Liver (tissue), 9 donors: ENCODE measurements around the gene CACNG4. TPM values are rescaled to one million over a fixed set of nuclear protein-coding genes. Genes with fewer than 3 reads are reported as not detected.

Experiments
- DNase-seq: peaks from one replicate; pipeline ENCODE4 v3.0.0-alpha.2; 2017; ENCODE audit warnings: low spot score
- H3K27ac ChIP-seq, 2 donors: one replicate each; pipeline ENCODE4 v1.7.0; 2013; ENCODE audit warnings: inconsistent platforms in 2 of 2, low read length in 2 of 2, control low read depth in 1 of 2, low read depth in 1 of 2, mild to moderate bottlenecking in 1 of 2
- H3K27me3 ChIP-seq, 4 donors: one replicate each; pipeline versions ENCODE4 v1.6.1 to v1.7.0; 2013; ENCODE audit warnings: low read length in 3 of 4, inconsistent platforms in 1 of 4, mild to moderate bottlenecking in 1 of 4, moderate library complexity in 1 of 4; ENCODE audit not compliant: control insufficient read depth in 4 of 4, insufficient read depth in 4 of 4
- H3K36me3 ChIP-seq, 4 donors: one replicate each; pipeline versions ENCODE4 v1.6.1 to v1.7.0; 2013; ENCODE audit warnings: low read length in 3 of 4, mild to moderate bottlenecking in 3 of 4, low read depth in 1 of 4, moderate library complexity in 1 of 4; ENCODE audit not compliant: control insufficient read depth in 4 of 4, insufficient read depth in 3 of 4
- H3K4me1 ChIP-seq, 4 donors: one replicate each; pipeline versions ENCODE4 v1.6.1 to v1.7.0; 2013; ENCODE audit warnings: low read length in 3 of 4, mild to moderate bottlenecking in 3 of 4, moderate library complexity in 1 of 4; ENCODE audit not compliant: control insufficient read depth in 4 of 4, insufficient read depth in 4 of 4
- H3K4me3 ChIP-seq, 3 donors: one replicate each; pipeline versions ENCODE4 v1.6.1 to v1.7.0; 2013; ENCODE audit warnings: low read length in 3 of 3, control low read depth in 1 of 3, low read depth in 1 of 3, mild to moderate bottlenecking in 1 of 3
- H3K9ac ChIP-seq, 2 donors: one replicate each; pipeline ENCODE4 v1.7.0; 2013; ENCODE audit warnings: low read length in 2 of 2, mild to moderate bottlenecking in 2 of 2, moderate library complexity in 2 of 2, control low read depth in 1 of 2, low read depth in 1 of 2
- H3K9me3 ChIP-seq, 4 donors: one replicate each; pipeline versions ENCODE4 v1.6.1 to v1.7.0; 2013; ENCODE audit warnings: low read length in 3 of 4; ENCODE audit not compliant: control insufficient read depth in 4 of 4
- FOXA1 ChIP-seq: IDR thresholded peaks from 2 replicates; pipeline ENCODE4 v1.6.1; 2016; ENCODE audit warnings: antibody characterized with exemption
- FOXA2 ChIP-seq: IDR thresholded peaks from 2 replicates; pipeline ENCODE4 v1.6.1; 2016; ENCODE audit warnings: antibody characterized with exemption
- HNF4A ChIP-seq, 2 donors: conservative IDR thresholded peaks; 2 replicates each; pipeline ENCODE4 v1.6.1; 2016; ENCODE audit warnings: antibody characterized with exemption in 2 of 2, mild to moderate bottlenecking in 2 of 2
- HNF4G ChIP-seq: IDR thresholded peaks from 2 replicates; pipeline ENCODE4 v1.6.1; 2016; ENCODE audit warnings: antibody characterized with exemption
- JUND ChIP-seq, 2 donors: IDR thresholded peaks; 2 replicates each; pipeline ENCODE4 v1.6.1; 2016; ENCODE audit warnings: antibody characterized with exemption in 2 of 2
- NR2F2 ChIP-seq: IDR thresholded peaks from 2 replicates; pipeline ENCODE4 v1.6.1; 2016; ENCODE audit warnings: antibody characterized with exemption
- RAD21 ChIP-seq, 2 donors: IDR thresholded peaks; 2 replicates each; pipeline ENCODE4 v1.6.1; 2016; ENCODE audit warnings: antibody characterized with exemption in 2 of 2, mild to moderate bottlenecking in 2 of 2
- RXRA ChIP-seq, 2 donors: IDR thresholded peaks; 2 replicates each; pipeline ENCODE4 v1.6.1; 2017 to 2018; ENCODE audit warnings: antibody characterized with exemption in 2 of 2, mild to moderate bottlenecking in 1 of 2
- SP1 ChIP-seq: IDR thresholded peaks from 2 replicates; pipeline ENCODE4 v1.6.1; 2018; ENCODE audit warnings: antibody characterized with exemption, mild to moderate bottlenecking
- TAF1 ChIP-seq: conservative IDR thresholded peaks from 2 replicates; pipeline ENCODE4 v1.6.1; 2016; ENCODE audit warnings: antibody characterized with exemption, mild to moderate bottlenecking
- YY1 ChIP-seq: IDR thresholded peaks from 2 replicates; pipeline ENCODE4 v1.6.1; 2016; ENCODE audit warnings: antibody characterized with exemption, mild to moderate bottlenecking
- WGBS: extraction: QIAGEN DNeasy Blood & Tissue Kit; methylation state at CpG from one replicate; pipeline ENCODE4 v1.1.7; 2013; 5-methylcytosine and 5-hydroxymethylcytosine counted together
- polyA plus RNA-seq, 2 donors: library from polyadenylated mRNA; stranded (reverse) in 1 of 2; unstranded in 1 of 2; fragments of 200-250 nt in 1 of 2; fragments of >200 nt in 1 of 2; fragmentation: Nextera tagmentation in 1 of 2; extraction: Ambion mirVana in 1 of 2; gene quantifications; one replicate each; pipeline versions ENCODE4 v1.2.1 to v1.2.3, GENCODE V29; 2013 to 2015
- total RNA-seq, 2 donors: library from RNA; depleted of rRNA; stranded (reverse); fragments of >200 nt; gene quantifications; one replicate each; pipeline ENCODE4 v1.2.3, GENCODE V29; 2014
- TF ChIP-seq, protein P1 (sequence below): IDR thresholded peaks from 2 replicates; pipeline ENCODE4 v1.6.1; 2016; ENCODE audit warnings: antibody characterized with exemption, mild to moderate bottlenecking
- TF ChIP-seq, protein P2 (sequence below): IDR thresholded peaks from 2 replicates; pipeline ENCODE4 v1.6.1; 2016; ENCODE audit warnings: antibody characterized with exemption
- TF ChIP-seq, protein P3 (sequence below): IDR thresholded peaks from 2 replicates; pipeline ENCODE4 v1.6.1; 2016; ENCODE audit warnings: antibody characterized with exemption
- TF ChIP-seq, protein P4 (sequence below): IDR thresholded peaks from 2 replicates; pipeline ENCODE4 v1.6.1; 2016; ENCODE audit warnings: antibody characterized with exemption
- TF ChIP-seq, protein P5 (sequence below): fragments of 150-350 bp; IDR thresholded peaks from 2 replicates; pipeline ENCODE4 v1.5.1; 2017; ENCODE audit warnings: improper control_type of control experiment, low read depth, low read length; ENCODE audit not compliant: missing input control
- donor health status: healthy.
- donor health status: healthy.
- donor health status: healthy.
- donor health status: healthy.
- donor health status: healthy.

The CACNG4 gene
- total and polyA plus RNA-seq, 4 donors, result 0.02 to 0.09 (median 0.08) TPM; not detected in 1

DNA sequence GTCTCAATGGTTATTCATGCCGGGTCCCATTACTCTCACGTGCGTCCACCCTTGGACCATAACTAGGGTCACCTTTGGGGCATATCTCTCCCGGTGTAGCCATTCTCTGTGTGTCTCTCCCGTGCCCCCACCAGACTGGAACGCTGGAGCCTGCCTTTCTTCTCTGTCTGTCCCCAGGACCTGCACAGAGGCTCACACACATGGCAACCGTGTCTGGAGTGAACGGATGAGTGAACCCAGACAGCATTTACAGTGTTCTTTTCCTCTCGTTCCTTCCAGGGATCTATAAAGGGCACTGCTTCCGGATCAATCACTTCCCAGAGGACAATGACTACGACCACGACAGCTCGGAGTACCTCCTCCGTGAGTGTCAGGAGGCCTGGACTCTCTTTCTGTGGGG is 53.4 kb downstream of the CACNG4 start:
- H3K36me3 ChIP-seq, result no peaks in the 10 kb centered on the region
- TF ChIP-seq YY1 (no peak), SP1 (no peak), JUND (IDR thresholded peaks at IDR 0.05) (no peak), HNF4A (conservative IDR thresholded peaks at IDR 0.05) (no peak)
- TF ChIP-seq, protein P1, sequence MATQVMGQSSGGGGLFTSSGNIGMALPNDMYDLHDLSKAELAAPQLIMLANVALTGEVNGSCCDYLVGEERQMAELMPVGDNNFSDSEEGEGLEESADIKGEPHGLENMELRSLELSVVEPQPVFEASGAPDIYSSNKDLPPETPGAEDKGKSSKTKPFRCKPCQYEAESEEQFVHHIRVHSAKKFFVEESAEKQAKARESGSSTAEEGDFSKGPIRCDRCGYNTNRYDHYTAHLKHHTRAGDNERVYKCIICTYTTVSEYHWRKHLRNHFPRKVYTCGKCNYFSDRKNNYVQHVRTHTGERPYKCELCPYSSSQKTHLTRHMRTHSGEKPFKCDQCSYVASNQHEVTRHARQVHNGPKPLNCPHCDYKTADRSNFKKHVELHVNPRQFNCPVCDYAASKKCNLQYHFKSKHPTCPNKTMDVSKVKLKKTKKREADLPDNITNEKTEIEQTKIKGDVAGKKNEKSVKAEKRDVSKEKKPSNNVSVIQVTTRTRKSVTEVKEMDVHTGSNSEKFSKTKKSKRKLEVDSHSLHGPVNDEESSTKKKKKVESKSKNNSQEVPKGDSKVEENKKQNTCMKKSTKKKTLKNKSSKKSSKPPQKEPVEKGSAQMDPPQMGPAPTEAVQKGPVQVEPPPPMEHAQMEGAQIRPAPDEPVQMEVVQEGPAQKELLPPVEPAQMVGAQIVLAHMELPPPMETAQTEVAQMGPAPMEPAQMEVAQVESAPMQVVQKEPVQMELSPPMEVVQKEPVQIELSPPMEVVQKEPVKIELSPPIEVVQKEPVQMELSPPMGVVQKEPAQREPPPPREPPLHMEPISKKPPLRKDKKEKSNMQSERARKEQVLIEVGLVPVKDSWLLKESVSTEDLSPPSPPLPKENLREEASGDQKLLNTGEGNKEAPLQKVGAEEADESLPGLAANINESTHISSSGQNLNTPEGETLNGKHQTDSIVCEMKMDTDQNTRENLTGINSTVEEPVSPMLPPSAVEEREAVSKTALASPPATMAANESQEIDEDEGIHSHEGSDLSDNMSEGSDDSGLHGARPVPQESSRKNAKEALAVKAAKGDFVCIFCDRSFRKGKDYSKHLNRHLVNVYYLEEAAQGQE, result no peak
- TF ChIP-seq, protein P2, sequence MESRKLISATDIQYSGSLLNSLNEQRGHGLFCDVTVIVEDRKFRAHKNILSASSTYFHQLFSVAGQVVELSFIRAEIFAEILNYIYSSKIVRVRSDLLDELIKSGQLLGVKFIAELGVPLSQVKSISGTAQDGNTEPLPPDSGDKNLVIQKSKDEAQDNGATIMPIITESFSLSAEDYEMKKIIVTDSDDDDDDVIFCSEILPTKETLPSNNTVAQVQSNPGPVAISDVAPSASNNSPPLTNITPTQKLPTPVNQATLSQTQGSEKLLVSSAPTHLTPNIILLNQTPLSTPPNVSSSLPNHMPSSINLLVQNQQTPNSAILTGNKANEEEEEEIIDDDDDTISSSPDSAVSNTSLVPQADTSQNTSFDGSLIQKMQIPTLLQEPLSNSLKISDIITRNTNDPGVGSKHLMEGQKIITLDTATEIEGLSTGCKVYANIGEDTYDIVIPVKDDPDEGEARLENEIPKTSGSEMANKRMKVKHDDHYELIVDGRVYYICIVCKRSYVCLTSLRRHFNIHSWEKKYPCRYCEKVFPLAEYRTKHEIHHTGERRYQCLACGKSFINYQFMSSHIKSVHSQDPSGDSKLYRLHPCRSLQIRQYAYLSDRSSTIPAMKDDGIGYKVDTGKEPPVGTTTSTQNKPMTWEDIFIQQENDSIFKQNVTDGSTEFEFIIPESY, result no peak
- H3K27ac ChIP-seq, result no peak overlapping the region
- H3K27me3 ChIP-seq, result no peaks in the 10 kb centered on the region
- no peak overlapping the region for H3K9ac ChIP-seq
- DNase-seq, result no peak
- WGBS, result 93% methylated on average over 14 of the region's 14 CpGs
- H3K4me1 ChIP-seq, result no peaks in the 10 kb centered on the region
- H3K4me3 ChIP-seq, result no peak overlapping the region
- no peaks in the 10 kb centered on the region for H3K9me3 ChIP-seq

DNA sequence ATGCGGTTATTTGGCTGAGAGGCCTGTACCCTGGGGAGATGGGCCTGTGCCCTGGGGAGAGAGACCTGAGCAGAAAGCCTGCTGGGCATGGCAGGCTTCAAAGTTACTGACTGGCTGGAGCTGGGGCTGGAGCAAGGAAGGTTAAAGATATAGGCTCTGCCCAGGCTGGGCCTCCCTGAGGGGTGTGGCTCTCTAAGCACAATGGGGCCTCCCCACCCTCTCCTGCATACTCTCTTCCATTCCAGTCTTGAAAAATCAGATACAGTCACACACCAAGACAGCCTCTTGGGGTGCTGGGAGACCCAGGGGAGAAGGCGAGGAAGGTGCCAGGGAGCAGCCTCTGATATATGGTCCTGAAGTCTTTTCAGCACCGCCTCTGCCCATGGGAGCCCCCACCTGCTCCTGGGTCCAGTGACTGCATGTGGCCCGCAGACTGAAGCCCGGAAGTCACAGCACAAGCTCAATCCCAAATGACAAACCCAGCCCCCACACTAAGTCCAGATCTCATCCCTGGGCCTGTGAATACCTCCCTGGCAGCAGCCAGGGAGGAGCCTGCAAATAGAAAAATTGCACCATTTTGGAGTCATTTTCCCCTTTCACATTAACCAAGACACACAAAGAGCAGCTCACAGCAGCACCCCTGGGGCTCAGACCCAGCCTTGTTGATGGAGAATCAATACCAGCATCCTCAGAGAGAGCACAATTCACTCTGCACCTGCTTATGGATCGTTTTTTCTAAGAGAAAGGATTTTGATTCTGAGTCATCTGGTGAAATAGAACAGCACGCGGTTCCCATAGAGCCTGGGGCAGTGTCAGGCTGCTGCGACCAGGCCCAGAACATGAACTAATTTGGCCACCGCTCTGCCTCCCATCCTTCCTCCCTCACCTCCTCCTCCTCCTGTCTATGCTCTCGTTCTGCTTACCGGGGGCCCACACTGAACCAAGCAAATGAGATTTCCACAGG is 54.2 kb downstream of the CACNG4 start:
- Histone ChIP-seq H3K4me1 (no peaks in the 10 kb centered on the region), H3K36me3 (no peaks in the 10 kb centered on the region), H3K9ac (no peak overlapping the region), H3K27ac (no peak overlapping the region), H3K27me3 (no peaks in the 10 kb centered on the region), H3K9me3 (no peaks in the 10 kb centered on the region), H3K4me3 (no peak overlapping the region)
- no peak for DNase-seq
- WGBS, result 91% methylated on average over 12 of the region's 12 CpGs
- TF ChIP-seq, protein P1, result no peak
- TF ChIP-seq, protein P3, sequence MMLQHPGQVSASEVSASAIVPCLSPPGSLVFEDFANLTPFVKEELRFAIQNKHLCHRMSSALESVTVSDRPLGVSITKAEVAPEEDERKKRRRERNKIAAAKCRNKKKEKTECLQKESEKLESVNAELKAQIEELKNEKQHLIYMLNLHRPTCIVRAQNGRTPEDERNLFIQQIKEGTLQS, result no peak
- TF ChIP-seq, protein P4, sequence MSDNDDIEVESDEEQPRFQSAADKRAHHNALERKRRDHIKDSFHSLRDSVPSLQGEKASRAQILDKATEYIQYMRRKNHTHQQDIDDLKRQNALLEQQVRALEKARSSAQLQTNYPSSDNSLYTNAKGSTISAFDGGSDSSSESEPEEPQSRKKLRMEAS, result no peak
- TF ChIP-seq, protein P5, sequence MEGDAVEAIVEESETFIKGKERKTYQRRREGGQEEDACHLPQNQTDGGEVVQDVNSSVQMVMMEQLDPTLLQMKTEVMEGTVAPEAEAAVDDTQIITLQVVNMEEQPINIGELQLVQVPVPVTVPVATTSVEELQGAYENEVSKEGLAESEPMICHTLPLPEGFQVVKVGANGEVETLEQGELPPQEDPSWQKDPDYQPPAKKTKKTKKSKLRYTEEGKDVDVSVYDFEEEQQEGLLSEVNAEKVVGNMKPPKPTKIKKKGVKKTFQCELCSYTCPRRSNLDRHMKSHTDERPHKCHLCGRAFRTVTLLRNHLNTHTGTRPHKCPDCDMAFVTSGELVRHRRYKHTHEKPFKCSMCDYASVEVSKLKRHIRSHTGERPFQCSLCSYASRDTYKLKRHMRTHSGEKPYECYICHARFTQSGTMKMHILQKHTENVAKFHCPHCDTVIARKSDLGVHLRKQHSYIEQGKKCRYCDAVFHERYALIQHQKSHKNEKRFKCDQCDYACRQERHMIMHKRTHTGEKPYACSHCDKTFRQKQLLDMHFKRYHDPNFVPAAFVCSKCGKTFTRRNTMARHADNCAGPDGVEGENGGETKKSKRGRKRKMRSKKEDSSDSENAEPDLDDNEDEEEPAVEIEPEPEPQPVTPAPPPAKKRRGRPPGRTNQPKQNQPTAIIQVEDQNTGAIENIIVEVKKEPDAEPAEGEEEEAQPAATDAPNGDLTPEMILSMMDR, result no peak
- TF ChIP-seq NR2F2 (no peak), YY1 (no peak), SP1 (no peak), RAD21 (IDR thresholded peaks at IDR 0.05) (no peak), RXRA (IDR thresholded peaks at IDR 0.05) (no peak), HNF4A (conservative IDR thresholded peaks at IDR 0.05) (no peak), FOXA1 (no peak), JUND (IDR thresholded peaks at IDR 0.05) (no peak), HNF4G (no peak), TAF1 (no peak), FOXA2 (no peak)
- TF ChIP-seq, protein P2, result no peak
